T-cell (primary cell): Measurements from ENCODE around the gene ADTRP. TPM values are rescaled to one million over a fixed set of nuclear protein-coding genes. Genes with fewer than 3 reads are reported as not detected.

ENCODE experiments used
- ATAC-seq, 4 experiments: fragments of 200-7000 bp in 3 of 4; fragments of 150-1000 bp in 1 of 4; cut with Tn5 transposase; replicated peaks in 1 of 4; 1 replicate in 3 of 4; 2 replicates in 1 of 4; pipeline ENCODE4 v1.10.0; 2021; ENCODE audit warnings: moderate library complexity in 3 of 4, mild to moderate bottlenecking in 2 of 4, moderate number of reproducible peaks in 1 of 4
- CTCF ChIA-PET, 2 donors: fragments of 300-600 bp; sonication (Branson Sonifier 250); formaldehyde crosslinking; loops; one replicate each; lab custom pipeline; 2022; ENCODE audit warnings: antibody characterized with exemption in 2 of 2; lab: Charles Lee
- POLR2A ChIA-PET, 2 donors: fragments of 300-600 bp; sonication (Branson Sonifier 250); formaldehyde crosslinking; loops; one replicate each; lab custom pipeline; 2022; ENCODE audit warnings: antibody characterized with exemption in 2 of 2; lab: Charles Lee
- DNase-seq, 35 experiments: peaks; one replicate each; pipeline versions ENCODE4 v3.0.0 to v3.0.0-alpha.2; 2013 to 2023
- H3K27ac ChIP-seq: one replicate; pipeline ENCODE4 v1.5.1; 2013; ENCODE audit warnings: low read length
- H3K27me3 ChIP-seq, 2 experiments: replicated peaks in 1 of 2; 1 replicate in 1 of 2; 2 replicates in 1 of 2; pipeline versions ENCODE4 v1.6.1 to v1.7.0; 2013; ENCODE audit warnings: low read length in 1 of 2, mixed read lengths in 1 of 2; ENCODE audit not compliant: control insufficient read depth in 2 of 2, insufficient read depth in 2 of 2; ENCODE audit errors: extremely low read depth in 1 of 2
- H3K36me3 ChIP-seq, 2 donors: 1 replicate in 1 of 2; 2 replicates in 1 of 2; pipeline versions ENCODE4 v1.6.1 to v1.7.0; 2013; ENCODE audit warnings: low read length in 1 of 2; ENCODE audit not compliant: control insufficient read depth in 2 of 2, insufficient read depth in 1 of 2; ENCODE audit errors: extremely low read depth in 1 of 2
- H3K4me1 ChIP-seq, 2 experiments: 1 replicate in 1 of 2; 2 replicates in 1 of 2; pipeline versions ENCODE4 v1.6.1 to v1.7.0; 2013; ENCODE audit warnings: low read length in 2 of 2, mixed read lengths in 1 of 2; ENCODE audit not compliant: insufficient read depth in 2 of 2, control insufficient read depth in 1 of 2; ENCODE audit errors: extremely low read depth in 1 of 2
- H3K4me3 ChIP-seq, 2 donors: 1 replicate in 1 of 2; 2 replicates in 1 of 2; pipeline versions ENCODE4 v1.5.1 to v1.7.0; 2013; ENCODE audit warnings: mild to moderate bottlenecking in 2 of 2, low read length in 1 of 2, moderate library complexity in 1 of 2; ENCODE audit not compliant: control insufficient read depth in 1 of 2; ENCODE audit errors: extremely low read depth in 1 of 2
- H3K9me3 ChIP-seq: 2 replicates; pipeline ENCODE4 v1.7.0; 2013
- H3K27ac Mint-ChIP-seq, 2 donors: one replicate each; pipeline ENCODE4 v1.8.0; 2020 to 2021; ENCODE audit warnings: mild to moderate bottlenecking in 2 of 2, mixed read lengths in 2 of 2
- H3K27me3 Mint-ChIP-seq, 2 donors: one replicate each; pipeline ENCODE4 v1.8.0; 2021 to 2022; ENCODE audit warnings: mixed read lengths in 2 of 2
- H3K36me3 Mint-ChIP-seq: one replicate; pipeline ENCODE4 v1.8.0; 2021; ENCODE audit warnings: mixed read lengths
- H3K4me1 Mint-ChIP-seq, 3 donors: one replicate each; pipeline ENCODE4 v1.8.0; 2020 to 2022; ENCODE audit warnings: mixed read lengths in 3 of 3, mild to moderate bottlenecking in 1 of 3
- H3K4me3 Mint-ChIP-seq, 3 donors: one replicate each; pipeline ENCODE4 v1.8.0; 2020 to 2022; ENCODE audit warnings: mild to moderate bottlenecking in 3 of 3, mixed read lengths in 3 of 3, moderate library complexity in 3 of 3
- H3K9me3 Mint-ChIP-seq, 3 donors: one replicate each; pipeline ENCODE4 v1.8.0; 2020 to 2022; ENCODE audit warnings: mixed read lengths in 3 of 3
- WGBS: methylation state at CpG from one replicate; pipeline ENCODE4 v1.1.5; 2013; ENCODE audit warnings: missing lambda C conversion rate; ENCODE audit not compliant: insufficient coverage; 5-methylcytosine and 5-hydroxymethylcytosine counted together
- total RNA-seq, 35 experiments: library from RNA in 6 of 35; stranded (reverse) in 6 of 35; fragments of 120-200 nt in 1 of 35; gene quantifications; one replicate each; pipeline versions ENCODE4 v1.2.1 to v1.2.4 and lab custom pipeline; 2013 to 2026

The ADTRP gene
- total RNA-seq, 5 donors from 2014 or later (not counting 1 experiment from before 2014, with no cell fraction given), result 23.9 to 74.7 (median 59.1) TPM

GRCh38 chr6:11730641-11731040 lies 48.0 kb downstream of the ADTRP start:
- Mint-ChIP-seq H3K9me3 (no peaks in the 10 kb centered on the region), H3K36me3 (peaks cover 8% of the 10 kb centered on the region), H3K4me1 (peaks cover 66 to 73% (median 67%) of the 10 kb centered on the region in 3 donors), H3K4me3 (no peak overlapping the region), H3K27ac (peak overlapping the region; percentile 59 to 95), H3K27me3 (peaks cover 0 to 2% of the 10 kb centered on the region in 2 donors)
- ATAC-seq (no peak), DNase-seq (peak in 2 of 35 experiments; percentile 13 to 29)
- Histone ChIP-seq H3K27me3 (no peaks in the 10 kb centered on the region), H3K4me1 (peaks cover 20 to 29% of the 10 kb centered on the region in 2 experiments), H3K4me3 (no peak overlapping the region), H3K36me3 (no peaks in the 10 kb centered on the region), H3K9me3 (no peaks in the 10 kb centered on the region), H3K27ac (no peak overlapping the region)
- ChIA-PET POLR2A (interaction anchor here in 1 of 2 donors (0.5 kb wide), 1 partner anchor 1127 kb away, joined by 3 read pairs; no protein-coding TSS in a partner anchor), CTCF (no interaction called here)
- no CpG with 5 or more reads among the region's 2 CpGs for WGBS

GRCh38 chr6:11729076-11729475 lies 49.5 kb downstream of the ADTRP start:
- Mint-ChIP-seq H3K9me3 (no peaks in the 10 kb centered on the region), H3K27ac (peak overlapping the region; percentile 95 to 97), H3K4me3 (peak overlapping the region; percentile 74 to 89 (median 77)), H3K27me3 (peaks cover 0 to 2% of the 10 kb centered on the region in 2 donors), H3K36me3 (peaks cover 20% of the 10 kb centered on the region), H3K4me1 (peaks cover 82 to 85% (median 83%) of the 10 kb centered on the region in 3 donors)
- H3K9me3 ChIP-seq, result no peaks in the 10 kb centered on the region
- ATAC-seq (peak; percentile 58 to 75 (median 62)), DNase-seq (peak in 26 of 35 experiments; percentile 21 to 61 (median 39))
- WGBS, result 63% methylated on average over 3 of the region's 8 CpGs
- ChIA-PET CTCF (no interaction called here), POLR2A (interaction anchor here in 1 of 2 donors (0.9 kb wide), 1 partner anchor 17 kb away, joined by 3 read pairs; no protein-coding TSS in a partner anchor)
- H3K4me1 ChIP-seq, result peaks cover 20 to 29% of the 10 kb centered on the region in 2 experiments
- H3K36me3 ChIP-seq, result no peaks in the 10 kb centered on the region
- no peaks in the 10 kb centered on the region for H3K27me3 ChIP-seq
- H3K27ac ChIP-seq, result peak overlapping the region; percentile 85
- H3K4me3 ChIP-seq, result no peak overlapping the region

- ATAC-seq, result peak; percentile 74 to 78 (median 76)
- DNase-seq, result peak in 24 of 35 experiments; percentile 19 to 59 (median 32)
- H3K27ac ChIP-seq, result peak overlapping the region; percentile 85
- Mint-ChIP-seq H3K27me3 (no peaks in the 10 kb centered on the region), H3K36me3 (peaks cover 21% of the 10 kb centered on the region), H3K4me1 (peaks cover 87 to 90% (median 89%) of the 10 kb centered on the region in 3 donors), H3K27ac (peak overlapping the region; percentile 95 to 97), H3K4me3 (peak overlapping the region; percentile 74 to 89 (median 77)), H3K9me3 (no peaks in the 10 kb centered on the region)
- peaks cover 20 to 34% of the 10 kb centered on the region in 2 experiments for H3K4me1 ChIP-seq
- H3K4me3 ChIP-seq, result peak overlapping the region; percentile 29 to 44
- H3K9me3 ChIP-seq, result no peaks in the 10 kb centered on the region
- 40% methylated on average over 7 of the region's 11 CpGs for WGBS
- H3K36me3 ChIP-seq, result no peaks in the 10 kb centered on the region
- ChIA-PET POLR2A (interaction anchor here in 1 of 2 donors (0.6 to 0.9 kb wide), 3 partner anchors 11 to 1270 kb away, joined by 3 to 4 read pairs (median 4); no protein-coding TSS in a partner anchor), CTCF (no interaction called here)
- H3K27me3 ChIP-seq, result no peaks in the 10 kb centered on the region
Observed at GRCh38 chr6:11727998-11728961, 50.3 kb downstream of the ADTRP start.

GRCh38 chr6:11727346-11727997 lies 51.1 kb downstream of the ADTRP start:
- Histone ChIP-seq H3K9me3 (no peaks in the 10 kb centered on the region), H3K27ac (no peak overlapping the region), H3K27me3 (no peaks in the 10 kb centered on the region), H3K4me1 (peaks cover 20 to 39% of the 10 kb centered on the region in 2 experiments), H3K4me3 (peak overlapping the region in 1 of 2 donors; percentile 21), H3K36me3 (no peaks in the 10 kb centered on the region)
- peak in 1 of 4 experiments; percentile 5 for ATAC-seq
- WGBS, result 14% methylated on average over 1 of the region's 3 CpGs
- Mint-ChIP-seq H3K4me3 (peak overlapping the region; percentile 74 to 89 (median 77)), H3K27ac (peak overlapping the region; percentile 95 to 97), H3K36me3 (peaks cover 29% of the 10 kb centered on the region), H3K9me3 (no peaks in the 10 kb centered on the region), H3K4me1 (peaks cover 89 to 92% (median 92%) of the 10 kb centered on the region in 3 donors), H3K27me3 (no peaks in the 10 kb centered on the region)
- CTCF ChIA-PET, result no interaction called here
- DNase-seq, result no peak
- POLR2A ChIA-PET, result interaction anchor here in 1 of 2 donors (0.6 kb wide), 2 partner anchors 11 to 1269 kb away, joined by 4 read pairs; no protein-coding TSS in a partner anchor

- Histone ChIP-seq H3K27ac (no peak overlapping the region), H3K9me3 (no peaks in the 10 kb centered on the region), H3K4me1 (peaks cover 13 to 32% of the 10 kb centered on the region in 2 experiments), H3K36me3 (peaks cover 0 to 12% of the 10 kb centered on the region in 2 donors), H3K4me3 (no peak overlapping the region), H3K27me3 (no peaks in the 10 kb centered on the region)
- no peak for DNase-seq
- peaks cover 75 to 83% (median 78%) of the 10 kb centered on the region in 3 donors for H3K4me1 Mint-ChIP-seq
- POLR2A ChIA-PET, result interaction anchor here in 1 of 2 donors (0.7 kb wide), 1 partner anchor 164 kb away, joined by 3 read pairs; no protein-coding TSS in a partner anchor
- H3K27ac Mint-ChIP-seq, result peak overlapping the region; percentile 79 to 93
- H3K9me3 Mint-ChIP-seq, result no peaks in the 10 kb centered on the region
- 96% methylated on average over 2 of the region's 4 CpGs for WGBS
- CTCF ChIA-PET, result interaction anchor here in 1 of 2 donors (1.6 kb wide), 1 partner anchor 9 kb away, joined by 3 read pairs; no protein-coding TSS in a partner anchor
- H3K36me3 Mint-ChIP-seq, result peaks cover 49% of the 10 kb centered on the region
- no peak for ATAC-seq
- peak overlapping the region; percentile 17 to 77 (median 59) for H3K4me3 Mint-ChIP-seq
- peaks cover 0 to 4% of the 10 kb centered on the region in 2 donors for H3K27me3 Mint-ChIP-seq
Observed at GRCh38 chr6:11724286-11724685, 54.3 kb downstream of the ADTRP start.
